Measurements from ENCODE around the gene UBXN4. TPM values are rescaled to one million over a fixed set of nuclear protein-coding genes. Genes with fewer than 3 reads are reported as not detected.

UBXN4 gene
- total RNA-seq, 6 experiments from 2014 or later = 65.8 to 89.1 (median 74.3) TPM

DNA sequence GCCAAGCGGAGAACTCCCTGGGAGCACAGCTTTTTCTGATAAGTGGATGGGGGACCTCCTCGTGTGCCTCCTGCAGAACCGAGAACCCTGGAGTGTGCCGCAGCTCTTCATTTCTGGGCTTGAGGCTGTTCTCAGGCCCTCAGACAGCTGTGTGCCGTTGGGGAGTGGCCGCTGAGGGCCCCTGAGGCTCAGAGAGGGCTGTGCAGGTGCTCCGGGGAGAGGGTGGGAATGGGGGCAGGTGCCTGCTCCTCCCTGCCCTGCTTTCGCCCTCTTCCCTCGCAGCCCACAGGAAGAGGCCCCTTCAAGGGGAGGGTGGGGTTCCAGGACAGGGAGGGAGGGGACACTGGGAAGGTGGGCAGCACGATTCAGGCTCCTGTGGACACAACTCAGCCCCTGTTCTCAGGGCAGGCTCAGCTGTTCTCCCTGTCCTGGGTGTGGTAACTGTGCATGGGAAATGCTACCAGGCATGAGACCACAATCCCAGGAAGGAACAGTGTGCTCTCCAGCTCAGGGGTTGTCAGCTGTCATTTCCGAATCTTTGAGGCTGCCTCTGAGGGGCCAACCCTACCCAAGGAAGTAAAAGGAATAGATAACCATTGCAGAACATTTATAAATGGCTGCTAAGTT is 84.0 kb downstream of the UBXN4 start:
- Mint-ChIP-seq H3K4me1 (ENCODE audit: low read depth) (no peaks in the 10 kb centered on the region; the same call in 1 of the 2 replicates), H3K27me3 (ENCODE audit: insufficient read depth) (peaks cover 34% of the 10 kb centered on the region)

GRCh38 chr2:135826544-135826943 is 84.9 kb downstream of the UBXN4 start:
- Mint-ChIP-seq H3K36me3 (ENCODE audit: low read depth) (peaks cover 8% of the 10 kb centered on the region; the same call in 1 of the 2 replicates), H3K4me3 (no peak overlapping the region), H3K4me1 (ENCODE audit: low read depth) (no peaks in the 10 kb centered on the region), H3K27me3 (ENCODE audit: insufficient read depth) (peaks cover 34% of the 10 kb centered on the region), H3K27ac (no peak overlapping the region), H3K9me3 (peaks cover 7% of the 10 kb centered on the region)
- no peak for DNase-seq
- TF ChIP-seq CTCF (IDR thresholded peaks at IDR 0.05) = no peak

More for the DNA sequence above, 84.0 kb downstream of the UBXN4 start:
- H3K9me3 Mint-ChIP-seq = peaks cover 7% of the 10 kb centered on the region
- peaks cover 8% of the 10 kb centered on the region; the same call in 1 of the 2 replicates for H3K36me3 Mint-ChIP-seq (ENCODE audit: low read depth)
- no peak for DNase-seq
- no peak overlapping the region for H3K4me3 Mint-ChIP-seq
- H3K27ac Mint-ChIP-seq = no peak overlapping the region
- TF ChIP-seq CTCF (IDR thresholded peaks at IDR 0.05) = no peak

DNA sequence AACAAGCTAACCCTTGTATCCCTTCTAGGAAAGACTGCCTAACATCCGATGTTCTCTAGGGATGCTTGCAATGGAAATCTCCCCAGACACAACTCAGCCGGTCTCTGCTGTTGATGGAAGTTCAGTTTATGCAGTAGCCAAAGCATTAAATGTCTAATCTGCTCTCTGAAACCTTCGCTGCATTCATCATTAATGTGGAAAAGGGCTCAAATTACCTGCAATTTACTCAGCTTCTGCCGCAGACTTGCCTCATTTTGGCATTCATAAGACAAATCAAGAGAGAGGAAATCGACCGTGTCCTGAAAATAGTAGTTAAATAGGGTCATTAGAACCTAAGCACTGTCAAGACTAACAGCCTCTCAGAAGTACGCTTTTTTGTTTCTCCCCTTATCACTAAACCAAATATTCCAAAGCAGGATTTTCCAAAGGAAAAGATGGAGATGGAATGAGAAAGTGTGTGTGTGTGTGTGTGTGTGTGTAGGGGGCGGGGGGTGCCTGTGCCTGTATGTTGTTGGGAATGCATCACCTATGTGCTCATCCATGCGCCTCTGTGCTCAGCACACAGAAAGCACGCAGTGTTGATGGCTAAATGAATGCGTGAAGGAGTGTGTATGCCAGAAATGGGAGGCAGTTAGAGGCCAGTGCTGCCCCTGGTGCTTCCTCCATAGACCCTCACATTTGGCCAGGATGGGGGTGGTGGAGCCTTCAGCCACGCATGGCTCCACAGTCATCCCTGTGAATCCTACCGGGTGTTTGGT is 87.9 kb downstream of the UBXN4 start:
- no peak for DNase-seq
- Mint-ChIP-seq H3K36me3 (ENCODE audit: low read depth) (no peaks in the 10 kb centered on the region), H3K27ac (no peak overlapping the region), H3K27me3 (ENCODE audit: insufficient read depth) (peaks cover 26% of the 10 kb centered on the region), H3K4me1 (ENCODE audit: low read depth) (no peaks in the 10 kb centered on the region), H3K9me3 (no peaks in the 10 kb centered on the region), H3K4me3 (no peak overlapping the region)
- no peak for TF ChIP-seq CTCF (IDR thresholded peaks at IDR 0.05)

GRCh38 chr2:135831180-135831812 is 89.6 kb downstream of the UBXN4 start:
- Mint-ChIP-seq H3K27ac (no peak overlapping the region), H3K9me3 (no peaks in the 10 kb centered on the region), H3K36me3 (ENCODE audit: low read depth) (no peaks in the 10 kb centered on the region), H3K4me1 (ENCODE audit: low read depth) (no peaks in the 10 kb centered on the region), H3K27me3 (ENCODE audit: insufficient read depth) (peaks cover 19% of the 10 kb centered on the region), H3K4me3 (no peak overlapping the region)
- no peak for TF ChIP-seq CTCF (IDR thresholded peaks at IDR 0.05)
- DNase-seq = no peak

DNA sequence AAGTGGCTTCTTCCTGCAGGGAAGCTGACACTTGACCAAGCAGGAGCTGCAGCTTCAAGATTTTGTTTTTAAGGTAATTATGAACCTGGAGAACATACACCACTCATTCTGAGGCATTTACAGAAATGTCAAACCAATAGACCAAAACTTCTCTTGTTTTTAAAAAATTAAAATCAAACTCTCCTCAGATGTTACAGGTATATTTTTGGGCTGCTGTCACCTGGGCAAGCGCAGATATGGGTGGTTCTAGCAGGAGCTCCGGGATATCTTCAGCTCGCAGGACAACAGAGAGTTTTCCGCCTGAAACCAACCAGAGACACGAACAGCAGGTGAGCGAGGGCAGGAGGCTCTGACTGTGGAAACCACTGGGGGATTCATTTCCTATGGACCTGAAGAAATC is 91.2 kb downstream of the UBXN4 start:
- H3K36me3 Mint-ChIP-seq (ENCODE audit: low read depth) = no peaks in the 10 kb centered on the region
- H3K4me3 Mint-ChIP-seq = no peak overlapping the region
- H3K27me3 Mint-ChIP-seq (ENCODE audit: insufficient read depth) = peaks cover 17% of the 10 kb centered on the region
- no peak for TF ChIP-seq CTCF (IDR thresholded peaks at IDR 0.05)
- no peak overlapping the region for H3K27ac Mint-ChIP-seq
- DNase-seq = no peak
- H3K4me1 Mint-ChIP-seq (ENCODE audit: low read depth) = no peaks in the 10 kb centered on the region
- no peaks in the 10 kb centered on the region for H3K9me3 Mint-ChIP-seq

Other genes starting within 250 kb of the UBXN4 start
- 10 to 100 TPM in 1 of 6 experiments, 1 to 10 TPM in 5; 8.1 to 10.2 (median 8.8) TPM for gene ZRANB3, start 210.6 kb upstream of the UBXN4 start, total RNA-seq (2021; fragmentation: NEBNext Ultra II Directional; extraction: Animal tissue kit (Norgen Biotek cat#: 25700))
- gene R3HDM1, start 210.4 kb upstream of the UBXN4 start, total RNA-seq (2021; fragmentation: NEBNext Ultra II Directional; extraction: Animal tissue kit (Norgen Biotek cat#: 25700)) = 10 to 100 TPM; 39.8 to 43.4 (median 42.0) TPM
- gene LCT, start 95.3 kb downstream of the UBXN4 start, total RNA-seq (2021; fragmentation: NEBNext Ultra II Directional; extraction: Animal tissue kit (Norgen Biotek cat#: 25700)) = not detected
- 10 to 100 TPM; 22.5 to 36.0 (median 33.2) TPM for gene MCM6, start 134.6 kb downstream of the UBXN4 start, total RNA-seq (2021; fragmentation: NEBNext Ultra II Directional; extraction: Animal tissue kit (Norgen Biotek cat#: 25700))
- 10 to 100 TPM; 65.6 to 74.3 (median 71.3) TPM for gene DARS1, start 243.8 kb downstream of the UBXN4 start, total RNA-seq (2021; fragmentation: NEBNext Ultra II Directional; extraction: Animal tissue kit (Norgen Biotek cat#: 25700))

Data from HFFc6 (cell line).